ENCODE results near the gene ZNF850. TPM values are rescaled to one million over a fixed set of nuclear protein-coding genes. Genes with fewer than 3 reads are reported as not detected.

ZNF850 gene
- total and polyA plus RNA-seq, 4 donors = 0.15 to 5.0 (median 1.7) TPM

GRCh38 chr19:36805364-36805763, 32.8 kb upstream of the ZNF850 start:
- no peak overlapping the region for H3K9ac ChIP-seq (ENCODE audit: low read depth in 1 of 2, low read length in 2 of 2)

GRCh38 chr19:36797786-36798108, 25.1 kb upstream of the ZNF850 start:
- DNase-seq (ENCODE audit: low spot score) = no peak
- H3K36me3 ChIP-seq (ENCODE audit: control insufficient read depth in 4 of 4, insufficient read depth in 3 of 4, low read depth in 1 of 4, low read length in 3 of 4) = peaks cover 0 to 2% (median under 1%) of the 10 kb centered on the region in 4 donors
- peaks cover 27 to 58% (median 35%) of the 10 kb centered on the region in 4 donors for H3K9me3 ChIP-seq (ENCODE audit: control insufficient read depth in 4 of 4, low read length in 3 of 4)
- H3K9ac ChIP-seq (ENCODE audit: low read depth in 1 of 2, low read length in 2 of 2) = peak overlapping the region in 1 of 2 donors; percentile 38
- TF ChIP-seq EGR1 (IDR thresholded peaks at IDR 0.05; ENCODE audit: low read depth in 2 of 2) = no peak
- TF ChIP-seq ZBTB33 (IDR thresholded peaks at IDR 0.05) = peak; percentile 71
- no peaks in the 10 kb centered on the region for H3K4me1 ChIP-seq (ENCODE audit: control insufficient read depth in 4 of 4, insufficient read depth in 4 of 4, low read length in 3 of 4)
- H3K27me3 ChIP-seq (ENCODE audit: control insufficient read depth in 4 of 4, insufficient read depth in 4 of 4, low read length in 3 of 4) = no peaks in the 10 kb centered on the region
- 3% methylated on average over 9 of the region's 9 CpGs for WGBS
- peak overlapping the region; percentile 49 to 81 (median 61) for H3K4me3 ChIP-seq (ENCODE audit: low read depth in 1 of 3, low read length in 3 of 3)
- H3K27ac ChIP-seq (ENCODE audit: low read depth in 1 of 2, low read length in 2 of 2) = peak overlapping the region; percentile 46 to 60

More at GRCh38 chr19:36805364-36805763, 32.8 kb upstream of the ZNF850 start:
- peak overlapping the region in 2 of 3 donors; percentile 18 to 31 for H3K4me3 ChIP-seq (ENCODE audit: low read depth in 1 of 3, low read length in 3 of 3)
- H3K36me3 ChIP-seq (ENCODE audit: control insufficient read depth in 4 of 4, insufficient read depth in 3 of 4, low read depth in 1 of 4, low read length in 3 of 4) = peaks cover 0 to 5% (median 1%) of the 10 kb centered on the region in 4 donors
- no peak for DNase-seq (ENCODE audit: low spot score)
- H3K27ac ChIP-seq (ENCODE audit: low read depth in 1 of 2, low read length in 2 of 2) = no peak overlapping the region
- H3K27me3 ChIP-seq (ENCODE audit: control insufficient read depth in 4 of 4, insufficient read depth in 4 of 4, low read length in 3 of 4) = no peaks in the 10 kb centered on the region
- WGBS = 100% methylated on average over 1 of the region's 1 CpG
- TF ChIP-seq CTCF (IDR thresholded peaks at IDR 0.05; ENCODE audit: low read depth, low read length, missing input control) = no peak
- no peak for TF ChIP-seq TAF1 (conservative IDR thresholded peaks at IDR 0.05)
- TF ChIP-seq MAX (IDR thresholded peaks at IDR 0.05) = no peak
- TF ChIP-seq HNF4G (IDR thresholded peaks at IDR 0.05) = no peak
- no peak for TF ChIP-seq FOXA2 (IDR thresholded peaks at IDR 0.05)
- no peak for TF ChIP-seq RAD21 (IDR thresholded peaks at IDR 0.05)
- no peak for TF ChIP-seq YY1 (IDR thresholded peaks at IDR 0.05)
- no peak for TF ChIP-seq EGR1 (IDR thresholded peaks at IDR 0.05; ENCODE audit: low read depth in 2 of 2)
- TF ChIP-seq JUND (IDR thresholded peaks at IDR 0.05) = no peak
- no peak for TF ChIP-seq SP1 (IDR thresholded peaks at IDR 0.05)
- no peak for TF ChIP-seq FOXA1 (IDR thresholded peaks at IDR 0.05)
- no peak for TF ChIP-seq HNF4A (conservative IDR thresholded peaks at IDR 0.05)
- no peak for TF ChIP-seq NR2F2 (IDR thresholded peaks at IDR 0.05)
- no peak for TF ChIP-seq RXRA (IDR thresholded peaks at IDR 0.05)
- peaks cover 25 to 66% (median 38%) of the 10 kb centered on the region in 4 donors for H3K9me3 ChIP-seq (ENCODE audit: control insufficient read depth in 4 of 4, low read length in 3 of 4)
- H3K4me1 ChIP-seq (ENCODE audit: control insufficient read depth in 4 of 4, insufficient read depth in 4 of 4, low read length in 3 of 4) = no peaks in the 10 kb centered on the region

- Histone ChIP-seq H3K9me3 (ENCODE audit: control insufficient read depth in 4 of 4, low read length in 3 of 4) (peaks cover 30 to 52% (median 35%) of the 10 kb centered on the region in 4 donors), H3K4me3 (ENCODE audit: low read depth in 1 of 3, low read length in 3 of 3) (peak overlapping the region; percentile 23 to 61 (median 49)), H3K27ac (ENCODE audit: low read depth in 1 of 2, low read length in 2 of 2) (peak overlapping the region in 1 of 2 donors; percentile 46), H3K27me3 (ENCODE audit: control insufficient read depth in 4 of 4, insufficient read depth in 4 of 4, low read length in 3 of 4) (no peaks in the 10 kb centered on the region), H3K9ac (ENCODE audit: low read depth in 1 of 2, low read length in 2 of 2) (no peak overlapping the region), H3K36me3 (ENCODE audit: control insufficient read depth in 4 of 4, insufficient read depth in 3 of 4, low read depth in 1 of 4, low read length in 3 of 4) (peaks cover 0 to 2% (median 0%) of the 10 kb centered on the region in 4 donors), H3K4me1 (ENCODE audit: control insufficient read depth in 4 of 4, insufficient read depth in 4 of 4, low read length in 3 of 4) (no peaks in the 10 kb centered on the region)
- DNase-seq (ENCODE audit: low spot score) = no peak
- 20% methylated on average over 19 of the region's 19 CpGs for WGBS
- TF ChIP-seq FOXA2 (IDR thresholded peaks at IDR 0.05) (no peak), EGR1 (IDR thresholded peaks at IDR 0.05; ENCODE audit: low read depth in 2 of 2) (no peak), TAF1 (conservative IDR thresholded peaks at IDR 0.05) (no peak), HNF4G (IDR thresholded peaks at IDR 0.05) (no peak), MAX (IDR thresholded peaks at IDR 0.05) (no peak), JUND (IDR thresholded peaks at IDR 0.05) (no peak), FOXA1 (IDR thresholded peaks at IDR 0.05) (no peak), NR2F2 (IDR thresholded peaks at IDR 0.05) (no peak), ZBTB33 (IDR thresholded peaks at IDR 0.05) (no peak), RXRA (IDR thresholded peaks at IDR 0.05) (no peak), CTCF (IDR thresholded peaks at IDR 0.05; ENCODE audit: low read depth, low read length, missing input control) (no peak), ATF3 (IDR thresholded peaks at IDR 0.05) (no peak), HNF4A (conservative IDR thresholded peaks at IDR 0.05) (no peak)
Observed at GRCh38 chr19:36796714-36796992, 24.0 kb upstream of the ZNF850 start.

All from liver (tissue), 9 donors.